Liver (tissue), 3 donors: ENCODE data around the gene SYT8.

ENCODE experiments used
- EGR1 ChIP-seq, 2 donors: IDR thresholded peaks; 2 replicates each; pipeline ENCODE4 v1.6.1; 2016 to 2018; ENCODE audit warnings: antibody characterized with exemption in 2 of 2, low read depth in 2 of 2
- RAD21 ChIP-seq, 2 donors: IDR thresholded peaks; 2 replicates each; pipeline ENCODE4 v1.6.1; 2016; ENCODE audit warnings: antibody characterized with exemption in 2 of 2, mild to moderate bottlenecking in 2 of 2
- TAF1 ChIP-seq: conservative IDR thresholded peaks from 2 replicates; pipeline ENCODE4 v1.6.1; 2016; ENCODE audit warnings: antibody characterized with exemption, mild to moderate bottlenecking
- YY1 ChIP-seq: IDR thresholded peaks from 2 replicates; pipeline ENCODE4 v1.6.1; 2016; ENCODE audit warnings: antibody characterized with exemption, mild to moderate bottlenecking
- TF ChIP-seq, protein P1 (sequence below): fragments of 150-350 bp; IDR thresholded peaks from 2 replicates; pipeline ENCODE4 v1.5.1; 2017; ENCODE audit warnings: improper control_type of control experiment, low read depth, low read length; ENCODE audit not compliant: missing input control
- TF ChIP-seq, protein P2 (sequence below): IDR thresholded peaks from 2 replicates; pipeline ENCODE4 v1.6.1; 2016; ENCODE audit warnings: antibody characterized with exemption
- donor health status: healthy.
- donor health status: healthy.

GRCh38 chr11:1786466-1786865 lies 48.3 kb upstream of the SYT8 start:
- TF ChIP-seq, protein P1, sequence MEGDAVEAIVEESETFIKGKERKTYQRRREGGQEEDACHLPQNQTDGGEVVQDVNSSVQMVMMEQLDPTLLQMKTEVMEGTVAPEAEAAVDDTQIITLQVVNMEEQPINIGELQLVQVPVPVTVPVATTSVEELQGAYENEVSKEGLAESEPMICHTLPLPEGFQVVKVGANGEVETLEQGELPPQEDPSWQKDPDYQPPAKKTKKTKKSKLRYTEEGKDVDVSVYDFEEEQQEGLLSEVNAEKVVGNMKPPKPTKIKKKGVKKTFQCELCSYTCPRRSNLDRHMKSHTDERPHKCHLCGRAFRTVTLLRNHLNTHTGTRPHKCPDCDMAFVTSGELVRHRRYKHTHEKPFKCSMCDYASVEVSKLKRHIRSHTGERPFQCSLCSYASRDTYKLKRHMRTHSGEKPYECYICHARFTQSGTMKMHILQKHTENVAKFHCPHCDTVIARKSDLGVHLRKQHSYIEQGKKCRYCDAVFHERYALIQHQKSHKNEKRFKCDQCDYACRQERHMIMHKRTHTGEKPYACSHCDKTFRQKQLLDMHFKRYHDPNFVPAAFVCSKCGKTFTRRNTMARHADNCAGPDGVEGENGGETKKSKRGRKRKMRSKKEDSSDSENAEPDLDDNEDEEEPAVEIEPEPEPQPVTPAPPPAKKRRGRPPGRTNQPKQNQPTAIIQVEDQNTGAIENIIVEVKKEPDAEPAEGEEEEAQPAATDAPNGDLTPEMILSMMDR, result no peak
- TF ChIP-seq TAF1 (no peak), EGR1 (IDR thresholded peaks at IDR 0.05; ENCODE audit: low read depth in 2 of 2) (no peak), RAD21 (IDR thresholded peaks at IDR 0.05) (no peak), YY1 (no peak)
- TF ChIP-seq, protein P2, sequence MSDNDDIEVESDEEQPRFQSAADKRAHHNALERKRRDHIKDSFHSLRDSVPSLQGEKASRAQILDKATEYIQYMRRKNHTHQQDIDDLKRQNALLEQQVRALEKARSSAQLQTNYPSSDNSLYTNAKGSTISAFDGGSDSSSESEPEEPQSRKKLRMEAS, result no peak
